Measurements from ENCODE around the gene PCDH1.

PCDH1 gene

DNA sequence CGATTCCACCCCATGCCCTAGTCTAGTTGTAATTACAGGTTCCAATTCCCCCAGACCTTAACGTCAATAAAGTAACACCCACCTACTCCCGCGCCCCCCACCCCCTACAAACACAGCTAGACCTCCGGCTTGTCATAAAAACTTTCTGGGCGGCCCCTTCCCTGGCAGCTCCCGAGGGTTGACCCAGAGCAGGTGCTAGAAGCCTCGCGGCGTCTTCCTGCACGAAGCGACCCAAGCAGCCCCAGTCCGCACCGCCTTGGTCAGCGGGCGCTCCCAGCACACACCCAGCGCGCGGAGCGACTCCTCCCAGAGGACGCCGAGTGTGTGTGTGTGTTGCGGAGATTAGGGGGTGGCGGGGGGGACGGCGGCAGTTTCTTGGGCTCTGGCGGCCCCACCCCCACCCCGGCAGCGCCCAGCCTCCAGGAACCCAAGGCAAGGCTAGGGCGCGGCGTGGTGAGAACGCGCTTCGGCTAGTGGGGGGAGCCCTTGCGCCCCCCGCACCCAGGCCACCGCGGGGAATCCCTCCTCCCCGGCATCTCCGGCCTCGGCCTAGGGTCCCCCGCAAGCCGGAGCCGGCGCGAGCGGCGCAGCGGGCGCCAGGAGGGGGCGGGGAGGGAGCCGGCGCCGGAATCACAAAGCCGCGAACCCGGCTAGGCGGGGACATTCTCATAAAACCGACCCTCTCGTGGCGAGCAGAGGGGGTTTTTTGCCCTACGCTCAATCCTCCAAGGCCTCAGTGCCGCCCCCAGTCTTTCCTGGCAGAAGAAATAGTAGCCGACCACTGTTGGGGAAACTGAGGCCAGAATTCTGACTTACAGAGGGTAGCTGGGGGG is 2.2 kb downstream of the PCDH1 start:
- H3K27ac ChIP-seq = peak overlapping the region; percentile 0 to 92 (median 68)

GRCh38 chr5:141875022-141875740 is 3.0 kb downstream of the PCDH1 start:
- H3K27ac ChIP-seq = peak overlapping the region in 11 of 21 experiments; percentile 32 to 92 (median 77)

More for the DNA sequence above, 2.2 kb downstream of the PCDH1 start:
- peak overlapping the region; percentile 44 to 63 (median 53) for H3K4me3 ChIP-seq

GRCh38 chr5:141874262-141874964 is 3.8 kb downstream of the PCDH1 start:
- Histone ChIP-seq H3K4me3 (no peak overlapping the region), H3K27ac (peak overlapping the region in 8 of 21 experiments; percentile 22 to 61 (median 40))

More at GRCh38 chr5:141875022-141875740, 3.0 kb downstream of the PCDH1 start:
- peak overlapping the region; percentile 44 to 63 (median 53) for H3K4me3 ChIP-seq

DNA sequence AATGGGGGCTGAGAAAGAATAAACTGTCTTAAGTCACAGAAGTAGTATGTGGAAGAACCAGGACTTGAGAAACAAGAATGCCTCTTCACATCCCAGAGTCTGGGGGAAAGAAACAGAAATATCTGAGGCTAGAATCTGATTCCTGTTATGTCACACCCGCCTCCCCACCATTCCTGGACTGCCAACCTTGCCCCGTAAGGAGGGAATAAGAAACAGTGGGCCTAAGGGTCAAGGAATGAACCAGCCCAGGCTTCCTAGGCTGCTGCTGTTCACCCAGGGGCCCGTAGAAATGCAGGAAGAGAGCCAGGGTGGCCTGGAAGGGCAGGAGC is 4.3 kb downstream of the PCDH1 start:
- peak overlapping the region in 6 of 21 experiments; percentile 22 to 61 (median 40) for H3K27ac ChIP-seq
- H3K4me3 ChIP-seq = no peak overlapping the region

- H3K4me3 ChIP-seq = no peak overlapping the region
- H3K27ac ChIP-seq = peak overlapping the region in 2 of 21 experiments; percentile 49 to 55
These were observed 5.5 kb downstream of the PCDH1 start for GRCh38 chr5:141872496-141873356.

- H3K27ac ChIP-seq = peak overlapping the region in 5 of 21 experiments; percentile 44 to 74 (median 58)
- no peak overlapping the region for H3K4me3 ChIP-seq
These were observed 6.3 kb downstream of the PCDH1 start for GRCh38 chr5:141871870-141872269.

GRCh38 chr5:141870871-141871270 is 7.3 kb downstream of the PCDH1 start:
- Histone ChIP-seq H3K4me3 (no peak overlapping the region), H3K27ac (peak overlapping the region in 14 of 21 experiments; percentile 3 to 77 (median 52))

DNA sequence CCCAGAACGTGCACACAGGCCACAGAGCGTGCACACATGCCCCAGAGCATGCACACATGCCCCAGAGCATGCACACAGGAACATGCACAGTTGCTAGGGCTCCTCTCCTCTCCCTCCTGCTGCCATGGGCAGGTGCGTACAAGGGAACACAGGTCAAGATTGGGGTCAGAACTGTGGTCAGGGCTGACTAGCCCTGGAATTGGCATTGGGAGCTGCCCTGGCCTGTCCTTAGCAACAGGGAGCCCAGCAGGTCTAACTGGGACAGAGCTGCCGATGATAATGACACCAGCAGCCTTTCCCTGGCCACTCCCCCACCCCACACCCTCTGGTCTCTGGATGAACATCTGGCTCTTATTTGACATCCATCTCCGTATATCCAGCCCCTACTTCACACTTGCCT is 8.0 kb downstream of the PCDH1 start:
- H3K4me3 ChIP-seq = no peak overlapping the region
- H3K27ac ChIP-seq = peak overlapping the region in 14 of 21 experiments; percentile 3 to 77 (median 52)

DNA sequence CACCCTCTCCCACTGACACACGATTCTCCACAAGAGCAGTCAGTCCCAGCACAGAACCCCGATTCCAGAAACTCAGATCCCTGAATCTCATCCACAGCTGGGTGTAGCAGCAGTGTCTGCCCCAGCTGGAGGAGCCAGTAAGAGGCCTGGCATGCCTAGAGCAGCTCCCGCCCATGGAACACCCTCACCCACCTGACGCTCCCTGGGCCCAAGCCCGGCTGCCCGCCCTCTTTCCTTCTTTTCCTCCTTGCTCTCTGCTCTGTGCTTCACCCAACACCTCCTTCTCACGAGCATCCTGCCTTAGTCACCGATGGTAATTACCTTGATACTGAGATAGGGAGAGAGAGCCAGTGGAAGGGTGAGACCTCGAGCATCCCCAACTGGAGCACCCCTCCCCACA is 8.7 kb downstream of the PCDH1 start:
- Histone ChIP-seq H3K27ac (peak overlapping the region in 14 of 21 experiments; percentile 32 to 77 (median 63)), H3K4me3 (no peak overlapping the region)

- Histone ChIP-seq H3K4me3 (no peak overlapping the region), H3K27ac (peak overlapping the region in 16 of 21 experiments; percentile 11 to 77 (median 62))
These were observed 9.2 kb downstream of the PCDH1 start for GRCh38 chr5:141869040-141869439.

GRCh38 chr5:141868541-141868940 is 9.7 kb downstream of the PCDH1 start:
- Histone ChIP-seq H3K4me3 (peak overlapping the region in 1 of 7 experiments; percentile 5), H3K27ac (peak overlapping the region in 8 of 21 experiments; percentile 14 to 77 (median 65))

- peak overlapping the region in 1 of 7 experiments; percentile 5 for H3K4me3 ChIP-seq
- H3K27ac ChIP-seq = peak overlapping the region in 7 of 21 experiments; percentile 14 to 77 (median 62)
These were observed 10.6 kb downstream of the PCDH1 start for GRCh38 chr5:141867651-141868050.

GRCh38 chr5:141867139-141867538 is 11.1 kb downstream of the PCDH1 start:
- Histone ChIP-seq H3K27ac (peak overlapping the region in 10 of 21 experiments; percentile 15 to 77 (median 40)), H3K4me3 (peak overlapping the region in 1 of 7 experiments; percentile 5)

GRCh38 chr5:141866096-141866495 is 12.1 kb downstream of the PCDH1 start:
- H3K27ac ChIP-seq = peak overlapping the region in 7 of 21 experiments; percentile 34 to 77 (median 43)
- H3K4me3 ChIP-seq = no peak overlapping the region

DNA sequence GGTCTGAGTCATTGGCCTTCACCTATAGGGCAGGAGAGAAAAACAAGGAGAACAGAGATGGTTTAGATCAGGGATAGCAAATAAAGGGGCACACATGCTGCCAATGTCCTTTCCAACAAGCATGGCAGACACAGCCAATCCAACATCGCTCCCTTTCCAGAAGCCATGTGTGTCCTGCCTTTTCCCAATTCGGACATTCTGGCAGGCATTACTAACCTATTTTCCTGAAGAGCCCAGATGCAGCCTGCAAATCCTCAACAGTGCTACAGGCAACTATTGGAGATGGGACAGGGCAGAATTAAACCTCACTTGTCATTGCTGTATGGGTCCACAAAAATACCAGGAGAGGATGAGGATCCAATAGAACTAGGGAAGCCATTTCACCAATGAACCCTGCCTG is 12.8 kb downstream of the PCDH1 start:
- H3K27ac ChIP-seq = peak overlapping the region in 4 of 21 experiments; percentile 27 to 66 (median 40)
- H3K4me3 ChIP-seq = no peak overlapping the region

- Histone ChIP-seq H3K27ac (no peak overlapping the region), H3K4me3 (no peak overlapping the region)
These were observed 13.5 kb downstream of the PCDH1 start for GRCh38 chr5:141864371-141865370.

DNA sequence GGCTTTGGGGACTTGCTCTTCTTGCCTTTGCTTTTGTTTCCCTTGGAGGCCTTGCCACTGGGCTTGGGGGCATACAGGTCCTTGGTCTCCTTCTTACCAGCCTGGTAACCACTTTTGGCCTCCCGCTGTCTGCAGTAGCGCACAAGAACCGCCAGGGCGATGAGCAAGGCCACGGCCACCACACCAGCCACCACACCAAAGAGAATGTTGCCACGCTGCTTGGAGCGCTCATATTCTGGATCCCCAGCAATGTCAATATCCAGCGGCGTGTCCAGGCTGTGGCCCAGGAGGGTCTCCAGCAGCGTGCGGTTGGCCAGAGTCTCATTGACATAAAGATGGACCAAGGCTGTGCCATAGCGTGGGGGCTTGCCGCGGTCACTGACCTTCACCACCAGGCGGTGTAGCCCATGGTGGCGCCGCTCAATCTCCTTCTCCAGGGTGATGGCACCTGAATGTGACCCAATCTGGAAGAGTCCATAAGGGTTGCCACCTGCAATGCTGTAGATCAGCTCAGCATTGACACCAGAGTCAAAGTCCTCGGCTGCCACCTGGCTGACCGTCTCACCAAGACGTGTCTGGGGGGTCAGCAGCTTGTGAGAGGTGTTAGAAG is 14.5 kb downstream of the PCDH1 start:
- H3K4me3 ChIP-seq = no peak overlapping the region
- H3K27ac ChIP-seq = peak overlapping the region in 1 of 21 experiments; percentile 42
